Nephron (organoid): ENCODE data around the gene ADAMTS16.

Source experiments
- H3K27ac Mint-ChIP-seq, 3 experiments: 2 replicates each; pipeline ENCODE4 v1.8.0; 2020; ENCODE audit warnings: mixed read lengths in 3 of 3, mild to moderate bottlenecking in 2 of 3, moderate library complexity in 1 of 3
- H3K27me3 Mint-ChIP-seq: 2 replicates; pipeline ENCODE4 v1.8.0; 2021; ENCODE audit warnings: low read depth, mild to moderate bottlenecking, moderate library complexity, mixed read lengths
- H3K36me3 Mint-ChIP-seq: 2 replicates; pipeline ENCODE4 v1.8.0; 2020; ENCODE audit warnings: low read depth, mixed read lengths
- H3K4me1 Mint-ChIP-seq: 2 replicates; pipeline ENCODE4 v1.8.0; 2020; ENCODE audit warnings: mixed read lengths
- H3K4me3 Mint-ChIP-seq, 3 experiments: 2 replicates each; pipeline ENCODE4 v1.8.0; 2020; ENCODE audit warnings: mild to moderate bottlenecking in 3 of 3, mixed read lengths in 3 of 3, moderate library complexity in 2 of 3
- H3K9me3 Mint-ChIP-seq: 2 replicates; pipeline ENCODE4 v1.8.0; 2020; ENCODE audit warnings: mixed read lengths
- TF ChIP-seq, protein P1 (sequence below), 3 experiments: fragments of 200-600 bp; sonication (generic); IDR thresholded peaks; one replicate each; pipeline ENCODE4 v1.5.0; 2021; ENCODE audit warnings: antibody characterized with exemption in 3 of 3; ENCODE audit not compliant: unreplicated experiment in 3 of 3

Gene ADAMTS16

DNA sequence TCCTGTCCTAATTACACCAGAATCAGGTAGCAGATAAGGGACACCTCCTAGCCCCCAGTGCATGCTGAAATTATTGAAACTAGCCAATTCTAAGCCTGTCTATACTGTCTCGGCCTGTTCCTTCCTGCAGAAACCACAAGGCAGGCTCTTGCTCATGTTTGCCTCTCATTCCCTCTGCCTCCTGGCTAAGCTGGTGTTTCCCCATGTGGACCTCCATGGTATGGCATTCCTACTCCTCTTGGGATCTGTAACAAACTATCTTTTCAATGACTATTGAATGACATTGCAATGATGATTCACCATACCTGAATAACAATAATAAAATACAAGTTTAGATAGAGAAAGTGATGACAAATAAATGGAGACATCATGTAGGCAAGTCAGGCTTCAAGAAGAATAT, 35.6 kb upstream of the ADAMTS16 start:
- Mint-ChIP-seq H3K4me1 (peaks cover 16% of the 10 kb centered on the region), H3K36me3 (no peaks in the 10 kb centered on the region), H3K27me3 (peaks cover 6% of the 10 kb centered on the region), H3K27ac (no peak overlapping the region), H3K9me3 (peaks cover 4% of the 10 kb centered on the region), H3K4me3 (no peak overlapping the region)
- TF ChIP-seq, protein P1, sequence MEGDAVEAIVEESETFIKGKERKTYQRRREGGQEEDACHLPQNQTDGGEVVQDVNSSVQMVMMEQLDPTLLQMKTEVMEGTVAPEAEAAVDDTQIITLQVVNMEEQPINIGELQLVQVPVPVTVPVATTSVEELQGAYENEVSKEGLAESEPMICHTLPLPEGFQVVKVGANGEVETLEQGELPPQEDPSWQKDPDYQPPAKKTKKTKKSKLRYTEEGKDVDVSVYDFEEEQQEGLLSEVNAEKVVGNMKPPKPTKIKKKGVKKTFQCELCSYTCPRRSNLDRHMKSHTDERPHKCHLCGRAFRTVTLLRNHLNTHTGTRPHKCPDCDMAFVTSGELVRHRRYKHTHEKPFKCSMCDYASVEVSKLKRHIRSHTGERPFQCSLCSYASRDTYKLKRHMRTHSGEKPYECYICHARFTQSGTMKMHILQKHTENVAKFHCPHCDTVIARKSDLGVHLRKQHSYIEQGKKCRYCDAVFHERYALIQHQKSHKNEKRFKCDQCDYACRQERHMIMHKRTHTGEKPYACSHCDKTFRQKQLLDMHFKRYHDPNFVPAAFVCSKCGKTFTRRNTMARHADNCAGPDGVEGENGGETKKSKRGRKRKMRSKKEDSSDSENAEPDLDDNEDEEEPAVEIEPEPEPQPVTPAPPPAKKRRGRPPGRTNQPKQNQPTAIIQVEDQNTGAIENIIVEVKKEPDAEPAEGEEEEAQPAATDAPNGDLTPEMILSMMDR (IDR thresholded peaks at IDR 0.05; ENCODE audit: unreplicated experiment in 3 of 3) = no peak

DNA sequence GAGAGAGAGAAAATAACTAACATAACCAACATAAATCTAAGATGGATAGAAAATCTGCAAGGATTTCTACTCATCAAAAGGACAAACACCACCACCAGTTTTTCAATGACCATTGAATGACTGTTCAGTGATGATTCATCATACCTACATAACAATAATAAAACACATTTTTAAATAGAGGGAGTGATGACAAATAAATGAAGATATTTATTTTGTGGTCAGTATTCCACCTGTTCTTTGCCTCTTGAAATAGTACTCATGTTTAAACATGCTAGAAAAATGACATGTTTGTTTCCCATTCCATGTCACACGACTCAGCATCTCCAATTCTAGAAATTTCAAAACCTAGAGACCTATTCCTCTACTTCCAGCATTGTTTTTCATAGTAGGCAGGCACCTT, 34.6 kb upstream of the ADAMTS16 start:
- Mint-ChIP-seq H3K9me3 (peaks cover 4% of the 10 kb centered on the region), H3K27ac (no peak overlapping the region), H3K36me3 (no peaks in the 10 kb centered on the region), H3K27me3 (peaks cover 9% of the 10 kb centered on the region), H3K4me3 (no peak overlapping the region), H3K4me1 (peaks cover 16% of the 10 kb centered on the region)
- TF ChIP-seq, protein P1 (IDR thresholded peaks at IDR 0.05; ENCODE audit: unreplicated experiment in 3 of 3) = no peak

DNA sequence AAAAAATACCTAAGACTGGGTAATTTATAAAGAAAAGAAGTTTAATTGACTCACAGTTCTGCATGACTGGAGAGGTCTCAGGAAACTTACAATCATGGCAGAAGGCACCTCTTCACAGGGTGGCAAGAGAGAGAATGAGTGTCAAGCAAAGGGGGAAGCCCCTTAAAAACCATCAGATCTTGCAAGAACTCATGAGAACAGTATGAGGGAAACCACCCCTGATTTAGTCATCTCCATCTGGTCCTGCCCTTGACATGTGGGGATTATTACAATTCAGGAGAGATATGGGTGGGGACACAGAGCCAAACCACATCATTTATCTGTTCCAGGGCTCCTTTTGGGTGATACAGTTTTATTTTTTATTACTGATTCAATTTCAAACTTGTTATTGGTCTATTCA, 23.2 kb upstream of the ADAMTS16 start:
- TF ChIP-seq, protein P1 (IDR thresholded peaks at IDR 0.05; ENCODE audit: unreplicated experiment in 3 of 3) = no peak
- Mint-ChIP-seq H3K9me3 (peaks cover 41% of the 10 kb centered on the region), H3K4me1 (no peaks in the 10 kb centered on the region), H3K4me3 (no peak overlapping the region), H3K27me3 (no peaks in the 10 kb centered on the region), H3K27ac (no peak overlapping the region), H3K36me3 (no peaks in the 10 kb centered on the region)

DNA sequence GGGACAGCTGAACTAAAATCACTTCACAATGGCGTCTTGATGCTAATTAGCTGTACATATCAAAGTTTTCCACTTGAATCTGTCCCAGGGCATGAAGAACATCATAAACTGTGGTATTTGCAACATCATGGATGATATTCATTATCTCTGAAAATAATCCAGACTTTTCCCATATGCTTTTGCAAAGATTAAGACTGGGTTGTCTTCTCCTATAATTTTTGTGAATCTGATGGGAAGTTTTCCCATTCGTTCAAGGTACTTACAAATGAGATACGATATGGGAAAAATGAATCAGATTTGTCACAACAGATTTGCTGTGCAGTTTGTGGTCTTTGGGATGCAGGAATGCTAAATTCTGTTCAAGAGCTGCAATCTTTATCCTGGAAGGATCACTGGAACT, 17.4 kb upstream of the ADAMTS16 start:
- no peaks in the 10 kb centered on the region for H3K36me3 Mint-ChIP-seq
- TF ChIP-seq, protein P1 (IDR thresholded peaks at IDR 0.05; ENCODE audit: unreplicated experiment in 3 of 3) = no peak
- H3K9me3 Mint-ChIP-seq = peaks cover 22% of the 10 kb centered on the region
- no peak overlapping the region for H3K27ac Mint-ChIP-seq
- no peaks in the 10 kb centered on the region for H3K4me1 Mint-ChIP-seq
- H3K27me3 Mint-ChIP-seq = no peaks in the 10 kb centered on the region
- no peak overlapping the region for H3K4me3 Mint-ChIP-seq

DNA sequence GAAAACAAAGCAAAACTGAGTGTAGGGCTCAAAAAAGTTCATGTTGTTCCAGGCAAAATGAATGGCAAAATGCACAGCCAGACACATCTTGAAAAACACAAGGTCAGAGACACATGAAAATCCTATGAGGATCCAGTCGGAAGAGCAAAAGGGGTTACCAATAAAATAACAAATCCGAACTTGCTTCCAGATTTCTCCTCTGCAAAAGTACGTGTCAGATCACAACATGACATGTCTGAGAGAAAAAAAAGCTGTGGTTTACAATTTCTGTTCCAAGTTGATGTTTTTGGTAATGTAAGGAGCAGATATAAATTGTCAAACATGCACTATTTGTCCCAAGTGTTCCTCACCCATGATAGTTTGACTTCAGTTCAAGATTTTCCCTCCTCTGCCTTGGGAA, 15.9 kb upstream of the ADAMTS16 start:
- no peaks in the 10 kb centered on the region for H3K36me3 Mint-ChIP-seq
- H3K9me3 Mint-ChIP-seq = peaks cover 7% of the 10 kb centered on the region
- TF ChIP-seq, protein P1 (IDR thresholded peaks at IDR 0.05; ENCODE audit: unreplicated experiment in 3 of 3) = no peak
- no peak overlapping the region for H3K27ac Mint-ChIP-seq
- peaks cover 4% of the 10 kb centered on the region for H3K27me3 Mint-ChIP-seq
- H3K4me3 Mint-ChIP-seq = no peak overlapping the region
- H3K4me1 Mint-ChIP-seq = no peaks in the 10 kb centered on the region

DNA sequence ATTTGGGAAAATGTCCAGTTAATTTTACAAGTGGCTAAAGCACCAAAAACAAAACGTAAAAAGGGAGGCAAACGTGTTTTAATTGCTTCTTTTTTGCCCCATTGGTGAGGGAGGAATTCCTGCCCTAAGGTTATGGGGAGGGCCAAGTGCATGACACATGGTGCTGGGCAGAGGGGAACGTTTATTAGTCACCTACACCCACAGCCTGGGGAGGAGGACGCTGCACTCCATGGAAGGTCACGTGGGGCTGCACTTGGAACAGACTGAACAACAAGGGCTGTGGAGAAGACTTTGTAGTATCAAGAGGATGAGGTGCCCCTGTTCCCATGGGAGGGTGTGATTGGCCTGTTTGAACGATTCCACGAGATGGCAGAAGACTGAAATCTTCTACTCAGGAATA, 13.7 kb upstream of the ADAMTS16 start:
- no peak overlapping the region for H3K27ac Mint-ChIP-seq
- H3K27me3 Mint-ChIP-seq = peaks cover 10% of the 10 kb centered on the region
- H3K4me3 Mint-ChIP-seq = no peak overlapping the region
- TF ChIP-seq, protein P1 (IDR thresholded peaks at IDR 0.05; ENCODE audit: unreplicated experiment in 3 of 3) = no peak
- no peaks in the 10 kb centered on the region for H3K9me3 Mint-ChIP-seq
- H3K36me3 Mint-ChIP-seq = no peaks in the 10 kb centered on the region
- no peaks in the 10 kb centered on the region for H3K4me1 Mint-ChIP-seq
